Astrocyte (in vitro differentiated cells and primary cell): ENCODE results near the gene PJA2.

Experiments
- CTCF ChIP-seq: IDR thresholded peaks from 2 replicates; pipeline ENCODE4 v1.5.1; 2011; ENCODE audit warnings: low read depth, mild to moderate bottlenecking, inconsistent platforms, low read length, moderate library complexity; ENCODE audit not compliant: insufficient read depth
- EZH2 ChIP-seq: IDR thresholded peaks from 2 replicates; pipeline ENCODE4 v1.6.1; 2012; ENCODE audit warnings: mild to moderate bottlenecking, low read length, inconsistent platforms; ENCODE audit not compliant: insufficient read depth

DNA sequence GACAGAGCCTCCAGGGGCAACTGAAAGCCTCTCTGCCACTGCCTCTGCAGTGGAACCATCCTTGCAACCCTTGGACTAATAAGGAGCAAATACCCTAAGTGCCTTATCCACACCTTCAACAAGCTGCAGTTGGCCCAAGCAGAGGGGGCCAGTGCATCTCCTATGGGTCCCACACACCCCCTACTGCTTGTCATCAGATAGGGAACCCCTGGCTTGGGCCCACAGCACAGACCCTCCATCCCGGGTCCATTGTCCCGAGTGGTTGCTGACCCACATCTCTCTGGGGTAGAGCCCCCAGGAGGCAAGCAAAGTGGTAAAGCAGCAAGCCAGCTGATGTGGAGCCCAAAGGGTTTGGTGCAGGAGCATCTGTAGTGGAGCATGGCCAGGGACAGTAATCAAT lies 119.5 kb downstream of the PJA2 start:
- TF ChIP-seq EZH2 (no peak), CTCF (no peak)
